Fibroblast of villous mesenchyme (primary cell): ENCODE data around the gene IL16. TPM values are rescaled to one million over a fixed set of nuclear protein-coding genes. Genes with fewer than 3 reads are reported as not detected.

Experiments used
- DNase-seq: peaks from one replicate; pipeline ENCODE4 v3.0.0-alpha.2; 2010; ENCODE audit warnings: low read depth
- H3K4me3 ChIP-seq: 2 replicates; pipeline ENCODE4 v1.5.1; 2011; ENCODE audit warnings: low read depth, mild to moderate bottlenecking, low read length
- total RNA-seq: library from RNA; depleted of rRNA; stranded (reverse); fragments of >200 nt; gene quantifications from 2 replicates; pipeline ENCODE4 v1.2.3, GENCODE V29; 2012
- TF ChIP-seq, protein P1 (sequence below): IDR thresholded peaks from 2 replicates; pipeline ENCODE4 v1.5.1; 2012; ENCODE audit warnings: low read depth, mild to moderate bottlenecking, low read length; ENCODE audit not compliant: insufficient read depth

IL16 gene
- total RNA-seq, 1 donor = not detected

DNA sequence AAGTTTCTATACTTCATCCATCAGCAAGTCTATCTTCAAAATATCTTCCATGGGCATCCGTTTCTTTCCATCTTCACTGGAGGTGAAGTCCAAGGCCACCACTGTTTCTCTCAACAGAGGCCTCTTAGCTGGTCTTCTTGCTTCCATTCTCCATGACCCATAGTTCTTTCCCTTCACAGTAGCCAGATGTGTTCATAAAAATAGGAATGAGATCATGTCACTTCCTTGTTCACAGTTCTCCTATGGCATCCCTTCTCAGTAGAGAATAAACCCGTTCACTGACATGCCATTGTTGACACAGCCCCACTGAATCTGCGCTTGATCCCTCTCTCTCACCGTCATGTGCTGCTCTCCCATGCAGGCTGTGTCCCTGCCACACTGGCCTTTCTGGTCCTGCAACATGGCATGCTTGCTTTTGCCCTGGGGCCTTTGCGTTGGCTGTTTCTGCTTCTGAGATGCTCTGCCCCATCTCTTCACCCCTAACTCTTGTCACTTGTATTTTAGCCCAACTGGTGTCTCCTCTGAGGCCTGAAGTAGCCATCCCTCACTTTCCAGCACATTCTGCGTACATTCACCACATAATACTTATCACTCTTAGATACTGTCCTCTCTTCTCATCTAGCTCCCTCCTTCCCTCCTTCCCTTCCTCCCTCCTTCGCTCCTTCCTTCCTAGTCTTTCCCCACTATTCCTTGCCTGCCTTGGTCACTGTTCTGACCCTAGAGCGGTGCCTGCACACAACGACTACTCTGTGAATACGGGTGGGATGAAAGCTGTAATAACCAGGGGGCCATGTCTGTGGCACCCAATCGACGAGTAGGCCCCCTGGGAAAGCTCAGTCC lies 85.3 kb downstream of the IL16 start:
- no peak overlapping the region for H3K4me3 ChIP-seq
- TF ChIP-seq, protein P1, sequence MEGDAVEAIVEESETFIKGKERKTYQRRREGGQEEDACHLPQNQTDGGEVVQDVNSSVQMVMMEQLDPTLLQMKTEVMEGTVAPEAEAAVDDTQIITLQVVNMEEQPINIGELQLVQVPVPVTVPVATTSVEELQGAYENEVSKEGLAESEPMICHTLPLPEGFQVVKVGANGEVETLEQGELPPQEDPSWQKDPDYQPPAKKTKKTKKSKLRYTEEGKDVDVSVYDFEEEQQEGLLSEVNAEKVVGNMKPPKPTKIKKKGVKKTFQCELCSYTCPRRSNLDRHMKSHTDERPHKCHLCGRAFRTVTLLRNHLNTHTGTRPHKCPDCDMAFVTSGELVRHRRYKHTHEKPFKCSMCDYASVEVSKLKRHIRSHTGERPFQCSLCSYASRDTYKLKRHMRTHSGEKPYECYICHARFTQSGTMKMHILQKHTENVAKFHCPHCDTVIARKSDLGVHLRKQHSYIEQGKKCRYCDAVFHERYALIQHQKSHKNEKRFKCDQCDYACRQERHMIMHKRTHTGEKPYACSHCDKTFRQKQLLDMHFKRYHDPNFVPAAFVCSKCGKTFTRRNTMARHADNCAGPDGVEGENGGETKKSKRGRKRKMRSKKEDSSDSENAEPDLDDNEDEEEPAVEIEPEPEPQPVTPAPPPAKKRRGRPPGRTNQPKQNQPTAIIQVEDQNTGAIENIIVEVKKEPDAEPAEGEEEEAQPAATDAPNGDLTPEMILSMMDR = no peak
- DNase-seq = no peak

DNA sequence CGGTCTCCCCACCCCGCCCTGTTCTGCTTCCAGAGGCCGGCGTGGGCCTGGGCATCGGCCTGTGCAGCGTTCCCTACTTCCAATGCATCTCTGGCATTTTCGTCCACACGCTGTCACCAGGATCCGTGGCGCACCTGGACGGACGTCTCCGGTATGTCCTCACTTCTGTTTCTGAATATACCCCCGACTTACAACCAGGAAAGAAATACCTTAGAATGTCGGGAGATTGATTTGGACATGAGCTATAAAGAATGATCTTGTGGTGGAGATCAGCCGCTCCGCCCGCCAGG lies 85.9 kb downstream of the IL16 start:
- TF ChIP-seq, protein P1 = no peak
- DNase-seq = no peak
- no peak overlapping the region for H3K4me3 ChIP-seq

DNA sequence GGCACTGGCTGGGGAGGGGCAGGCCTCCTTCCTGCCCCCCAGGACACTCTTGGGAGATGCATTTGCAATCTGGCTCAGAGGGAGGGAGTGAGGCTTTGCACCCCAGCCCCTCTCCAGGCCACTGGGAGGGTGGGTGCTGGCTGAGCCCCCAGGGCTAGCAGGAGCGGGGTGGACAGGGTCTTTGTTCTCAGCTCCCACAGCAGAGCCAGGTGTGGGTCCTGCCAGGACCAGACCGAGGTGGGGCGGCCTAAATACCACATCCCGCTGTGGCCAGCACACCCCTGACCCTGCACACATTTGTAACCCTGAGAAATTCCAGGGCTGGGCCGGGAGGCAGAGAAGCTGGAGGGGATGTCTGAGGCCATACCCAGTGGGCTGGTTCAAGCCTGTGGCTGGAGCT lies 86.2 kb downstream of the IL16 start:
- TF ChIP-seq, protein P1 = no peak
- no peak overlapping the region for H3K4me3 ChIP-seq
- DNase-seq = no peak

DNA sequence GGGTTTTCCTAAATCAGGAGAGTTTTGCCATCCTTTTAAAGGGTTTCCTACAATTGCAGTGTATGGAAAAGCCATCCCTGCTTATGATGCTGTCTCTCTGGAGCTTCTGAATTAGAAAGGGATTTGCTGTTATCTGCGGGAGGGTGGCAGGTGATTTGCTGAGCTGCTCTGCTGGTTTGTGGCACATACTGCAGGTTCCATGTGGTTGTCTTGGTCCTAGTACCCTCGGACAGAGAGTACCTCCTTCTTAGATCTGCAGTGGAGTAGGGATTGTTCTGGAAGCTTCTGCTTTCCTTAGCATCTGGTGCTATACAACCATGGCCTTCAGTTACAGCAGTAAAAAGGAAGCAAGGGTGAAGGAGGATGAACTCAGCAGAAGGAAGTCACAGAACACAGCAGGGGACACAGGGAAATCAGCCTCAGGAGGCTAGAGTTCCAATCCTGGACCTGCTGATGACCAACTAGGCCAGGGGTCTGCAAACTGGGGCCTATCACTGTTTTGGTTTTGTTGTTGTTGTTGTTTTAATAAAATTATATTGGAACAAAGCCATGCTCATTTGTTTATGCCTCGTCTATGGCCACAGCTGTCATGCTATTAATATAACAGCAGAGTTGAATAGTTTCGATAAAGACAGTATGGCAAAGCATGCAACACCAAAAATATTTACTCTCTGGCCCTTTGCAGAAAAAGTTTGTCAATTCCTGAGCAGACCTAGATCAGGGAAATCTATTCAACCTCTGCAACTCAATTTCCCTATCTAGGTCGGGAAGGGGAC lies 87.8 kb downstream of the IL16 start:
- no peak overlapping the region for H3K4me3 ChIP-seq
- TF ChIP-seq, protein P1 = no peak
- DNase-seq = no peak

DNA sequence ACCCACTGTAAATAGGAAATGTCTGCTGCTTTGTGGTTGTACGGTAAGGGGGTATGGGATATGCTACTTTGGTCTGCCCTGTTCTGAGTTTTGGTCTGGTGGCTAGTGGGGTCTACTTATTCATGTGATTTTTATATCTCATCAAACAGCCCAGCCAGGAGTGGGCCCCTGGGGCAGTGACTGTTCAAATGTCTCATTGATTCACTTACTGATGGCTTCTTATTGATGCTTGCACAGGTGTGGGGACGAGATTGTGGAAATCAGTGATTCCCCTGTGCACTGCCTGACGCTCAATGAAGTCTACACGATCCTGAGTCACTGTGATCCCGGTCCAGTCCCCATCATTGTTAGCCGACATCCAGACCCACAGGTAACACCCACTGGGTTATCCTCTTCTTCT lies 88.8 kb downstream of the IL16 start:
- no peak for DNase-seq
- no peak overlapping the region for H3K4me3 ChIP-seq
- TF ChIP-seq, protein P1 = no peak

DNA sequence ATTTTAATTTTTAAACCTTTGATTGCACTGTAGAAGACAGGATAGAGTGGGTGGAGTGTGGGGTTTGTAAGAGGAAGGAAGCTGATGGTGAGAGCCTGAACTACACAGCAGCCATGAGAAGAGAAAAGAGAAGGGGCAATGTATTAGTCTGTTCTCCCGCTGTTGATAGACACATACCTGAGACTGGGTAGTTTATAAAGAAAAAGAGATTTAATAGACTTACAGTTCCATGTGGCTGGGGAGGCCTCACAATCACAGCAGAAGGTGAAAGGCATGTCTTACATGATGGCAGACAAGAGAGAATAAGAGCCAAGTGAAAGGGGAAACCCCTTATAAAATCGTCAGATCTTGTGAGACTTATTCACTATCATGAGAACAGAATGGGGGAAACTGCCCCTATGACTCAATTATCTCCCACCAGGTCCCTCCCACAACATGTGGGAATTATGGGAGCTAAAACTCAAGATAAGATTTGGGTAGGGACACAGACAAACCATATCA lies 90.0 kb downstream of the IL16 start:
- no peak overlapping the region for H3K4me3 ChIP-seq
- DNase-seq = no peak
- TF ChIP-seq, protein P1 = no peak
